NB4 (cell line): ENCODE data around the gene MOB3C.

Source experiments
- DNase-seq: peaks from one replicate; pipeline ENCODE4 v3.0.0; 2010; ENCODE audit warnings: low read depth
- H3K4me3 ChIP-seq: one replicate; pipeline ENCODE4 v1.5.1; 2011; ENCODE audit warnings: mild to moderate bottlenecking, low read depth, low read length, moderate library complexity
- MYC ChIP-seq: IDR thresholded peaks from 2 replicates; pipeline ENCODE4 v1.6.1; 2011; ENCODE audit warnings: low read depth, low read length
- POLR2A ChIP-seq: IDR thresholded peaks from 2 replicates; pipeline ENCODE4 v1.6.1; 2011; ENCODE audit warnings: mild to moderate bottlenecking; ENCODE audit not compliant: insufficient read length; ENCODE audit errors: extremely low read depth
- TF ChIP-seq, protein P1 (sequence below): IDR thresholded peaks from 2 replicates; pipeline ENCODE4 v1.6.1; 2011; ENCODE audit warnings: low read depth, low read length
- TF ChIP-seq, protein P2 (sequence below): IDR thresholded peaks from one replicate; pipeline ENCODE4 v1.5.1; 2012; ENCODE audit warnings: low read depth, low read length

Gene MOB3C

DNA sequence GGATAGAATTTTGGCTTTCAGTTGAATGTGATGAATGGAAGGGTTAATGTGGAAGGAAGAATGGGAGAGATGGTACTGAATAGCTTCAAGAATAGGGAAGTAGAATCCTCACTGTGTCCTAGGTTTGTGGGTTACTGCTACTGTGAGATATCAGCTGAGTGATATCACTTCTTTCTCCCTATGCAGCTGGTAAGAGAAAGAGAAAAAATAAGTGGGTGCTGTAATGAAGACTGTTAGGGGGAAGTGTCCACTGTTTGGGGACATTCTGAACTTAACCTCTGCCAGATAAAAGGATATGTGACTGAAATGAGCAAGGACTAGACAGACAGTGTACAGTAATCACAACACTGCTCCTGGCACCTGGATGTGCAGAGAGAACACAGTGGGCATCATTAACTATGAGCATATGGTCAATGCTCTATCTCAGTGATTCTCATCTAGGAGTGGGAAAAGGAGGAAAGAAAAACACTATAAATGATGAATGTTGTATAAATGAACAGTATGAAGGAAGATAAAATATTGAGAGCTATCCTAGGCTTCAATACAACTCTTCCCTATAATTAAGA is 25.6 kb upstream of the MOB3C start:
- no peak overlapping the region for H3K4me3 ChIP-seq
- no peak for DNase-seq
- TF ChIP-seq MYC: no peak
- TF ChIP-seq, protein P1, sequence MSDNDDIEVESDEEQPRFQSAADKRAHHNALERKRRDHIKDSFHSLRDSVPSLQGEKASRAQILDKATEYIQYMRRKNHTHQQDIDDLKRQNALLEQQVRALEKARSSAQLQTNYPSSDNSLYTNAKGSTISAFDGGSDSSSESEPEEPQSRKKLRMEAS: no peak
- TF ChIP-seq POLR2A: no peak
- TF ChIP-seq, protein P2, sequence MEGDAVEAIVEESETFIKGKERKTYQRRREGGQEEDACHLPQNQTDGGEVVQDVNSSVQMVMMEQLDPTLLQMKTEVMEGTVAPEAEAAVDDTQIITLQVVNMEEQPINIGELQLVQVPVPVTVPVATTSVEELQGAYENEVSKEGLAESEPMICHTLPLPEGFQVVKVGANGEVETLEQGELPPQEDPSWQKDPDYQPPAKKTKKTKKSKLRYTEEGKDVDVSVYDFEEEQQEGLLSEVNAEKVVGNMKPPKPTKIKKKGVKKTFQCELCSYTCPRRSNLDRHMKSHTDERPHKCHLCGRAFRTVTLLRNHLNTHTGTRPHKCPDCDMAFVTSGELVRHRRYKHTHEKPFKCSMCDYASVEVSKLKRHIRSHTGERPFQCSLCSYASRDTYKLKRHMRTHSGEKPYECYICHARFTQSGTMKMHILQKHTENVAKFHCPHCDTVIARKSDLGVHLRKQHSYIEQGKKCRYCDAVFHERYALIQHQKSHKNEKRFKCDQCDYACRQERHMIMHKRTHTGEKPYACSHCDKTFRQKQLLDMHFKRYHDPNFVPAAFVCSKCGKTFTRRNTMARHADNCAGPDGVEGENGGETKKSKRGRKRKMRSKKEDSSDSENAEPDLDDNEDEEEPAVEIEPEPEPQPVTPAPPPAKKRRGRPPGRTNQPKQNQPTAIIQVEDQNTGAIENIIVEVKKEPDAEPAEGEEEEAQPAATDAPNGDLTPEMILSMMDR: no peak

DNA sequence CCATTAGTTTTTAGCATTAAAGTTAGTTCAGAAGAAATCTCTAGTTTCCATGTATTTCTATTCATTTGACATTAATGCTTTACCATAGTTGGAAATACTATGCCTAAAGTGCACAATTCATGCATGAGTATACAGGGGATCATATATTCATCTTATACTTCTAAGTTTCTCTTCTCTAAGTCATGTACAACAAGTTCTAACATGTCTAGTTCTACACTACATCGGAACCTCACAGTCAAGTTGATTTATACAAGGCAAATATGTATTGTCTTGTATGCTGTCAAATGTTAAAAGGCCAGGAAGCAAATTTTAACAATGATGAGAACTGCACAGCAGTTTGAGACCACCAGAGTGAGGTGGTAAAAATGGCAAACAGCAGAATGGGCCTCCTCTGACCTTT is 22.9 kb upstream of the MOB3C start:
- H3K4me3 ChIP-seq: no peak overlapping the region
- no peak for DNase-seq
- TF ChIP-seq, protein P1: no peak
- no peak for TF ChIP-seq MYC
- TF ChIP-seq, protein P2: no peak
- TF ChIP-seq POLR2A: no peak

DNA sequence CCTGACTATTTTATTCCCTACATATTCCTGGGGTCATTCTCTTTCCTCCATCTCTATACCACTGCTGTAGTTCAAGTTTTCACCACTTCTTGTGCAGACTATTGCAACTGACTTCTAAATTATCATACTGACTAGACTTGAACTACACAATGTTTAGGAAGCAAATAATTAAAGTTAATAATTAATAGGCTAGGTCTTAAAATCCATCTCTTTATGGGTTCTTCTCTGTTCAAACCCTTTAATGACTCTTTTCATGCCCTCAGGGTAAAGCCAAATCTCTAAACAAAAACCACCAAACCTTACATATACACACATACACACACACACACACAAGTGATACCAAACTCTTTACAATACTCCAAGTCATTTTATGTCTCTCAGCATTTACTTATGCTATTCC is 22.3 kb upstream of the MOB3C start:
- DNase-seq: no peak
- TF ChIP-seq, protein P2: no peak
- TF ChIP-seq, protein P1: no peak
- TF ChIP-seq MYC (no peak), POLR2A (no peak)
- no peak overlapping the region for H3K4me3 ChIP-seq

DNA sequence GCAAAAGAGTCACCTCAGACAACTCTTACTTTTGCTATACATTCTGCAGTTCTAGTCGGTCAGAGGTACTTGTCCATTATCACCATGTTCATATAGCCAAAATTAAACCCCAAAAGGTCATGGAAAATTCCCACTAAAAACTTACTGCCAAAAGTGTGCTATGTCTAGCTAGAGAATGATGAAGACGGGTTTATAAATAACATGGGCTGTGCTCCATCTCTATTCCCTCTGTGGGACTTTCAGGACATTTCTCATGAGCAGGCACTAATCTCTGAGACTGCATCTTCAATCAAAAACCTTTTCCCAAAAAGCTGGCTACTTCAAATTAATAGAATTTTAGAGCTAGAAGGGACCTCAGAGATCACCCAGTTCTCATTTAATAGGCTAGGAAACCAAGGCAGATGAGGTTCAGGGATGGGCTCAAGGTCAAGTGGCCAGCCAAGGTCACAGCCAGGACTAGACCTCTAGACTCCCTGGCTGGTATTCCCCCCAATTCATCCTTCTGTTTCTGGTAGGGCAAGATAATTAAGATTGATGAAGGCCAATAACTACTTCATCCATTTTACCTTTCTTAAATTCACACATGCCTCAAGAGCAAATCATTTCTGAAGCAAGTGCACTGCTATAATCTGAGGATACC is 21.0 kb upstream of the MOB3C start:
- TF ChIP-seq, protein P2: no peak
- TF ChIP-seq POLR2A (no peak), MYC (no peak)
- TF ChIP-seq, protein P1: no peak
- H3K4me3 ChIP-seq: no peak overlapping the region
- DNase-seq: no peak

DNA sequence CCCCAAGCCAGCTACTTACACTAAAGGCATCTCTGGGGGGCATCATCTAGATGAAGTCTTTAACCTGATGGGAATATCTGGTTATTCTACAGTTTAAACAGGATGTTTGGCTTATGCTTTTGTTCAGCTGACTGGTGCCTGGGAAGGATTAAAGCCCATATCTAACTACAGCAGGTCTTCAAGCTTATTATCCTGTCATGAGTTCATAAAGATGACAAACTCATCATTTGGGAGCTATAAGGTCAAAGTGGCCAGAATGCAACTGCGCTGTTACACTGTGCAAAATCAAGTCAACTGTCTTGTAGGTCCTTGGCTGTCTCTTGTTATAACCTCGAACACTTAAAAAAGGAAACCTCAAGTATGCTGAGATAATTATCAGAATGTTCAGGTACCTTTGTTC is 18.6 kb upstream of the MOB3C start:
- H3K4me3 ChIP-seq: no peak overlapping the region
- DNase-seq: no peak
- no peak for TF ChIP-seq MYC
- TF ChIP-seq, protein P1: no peak
- TF ChIP-seq, protein P2: no peak
- TF ChIP-seq POLR2A: no peak
